Fibroblast of peridontal ligament (primary cell): ENCODE measurements around the gene FAM229A.
"Not testable (repeated sequence)": the region's sequence is repeated elsewhere in the genome, so short reads cannot be mapped to it uniquely, and the experiment has no call there.

Experiments used
- DNase-seq: peaks from one replicate; pipeline ENCODE4 v3.0.0-alpha.2; 2010; ENCODE audit errors: extremely low read depth

Gene FAM229A, protein sequence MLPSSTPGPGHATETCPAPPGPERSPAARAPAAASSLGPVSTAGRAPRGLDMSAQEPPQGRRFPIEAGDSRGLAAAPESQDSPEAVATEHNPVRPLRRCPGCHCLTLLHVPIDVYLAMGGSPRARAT

GRCh38 chr1:32362474-32363313, at the start of gene FAM229A, which contains the start of gene TSSK3:
Gene FAM229A (minus strand): TSS chr1:32362485. CDS start chr1:32362091, 394 bp downstream.
Gene TSSK3 (plus strand): TSS chr1:32362539. CDS start chr1:32362702, 163 bp downstream.
- no peak for DNase-seq

GRCh38 chr1:32411261-32411660, 49.0 kb upstream of the FAM229A start:
- DNase-seq, result no peak

GRCh38 chr1:32406629-32407111, 44.4 kb upstream of the FAM229A start:
- DNase-seq, result no peak

DNA sequence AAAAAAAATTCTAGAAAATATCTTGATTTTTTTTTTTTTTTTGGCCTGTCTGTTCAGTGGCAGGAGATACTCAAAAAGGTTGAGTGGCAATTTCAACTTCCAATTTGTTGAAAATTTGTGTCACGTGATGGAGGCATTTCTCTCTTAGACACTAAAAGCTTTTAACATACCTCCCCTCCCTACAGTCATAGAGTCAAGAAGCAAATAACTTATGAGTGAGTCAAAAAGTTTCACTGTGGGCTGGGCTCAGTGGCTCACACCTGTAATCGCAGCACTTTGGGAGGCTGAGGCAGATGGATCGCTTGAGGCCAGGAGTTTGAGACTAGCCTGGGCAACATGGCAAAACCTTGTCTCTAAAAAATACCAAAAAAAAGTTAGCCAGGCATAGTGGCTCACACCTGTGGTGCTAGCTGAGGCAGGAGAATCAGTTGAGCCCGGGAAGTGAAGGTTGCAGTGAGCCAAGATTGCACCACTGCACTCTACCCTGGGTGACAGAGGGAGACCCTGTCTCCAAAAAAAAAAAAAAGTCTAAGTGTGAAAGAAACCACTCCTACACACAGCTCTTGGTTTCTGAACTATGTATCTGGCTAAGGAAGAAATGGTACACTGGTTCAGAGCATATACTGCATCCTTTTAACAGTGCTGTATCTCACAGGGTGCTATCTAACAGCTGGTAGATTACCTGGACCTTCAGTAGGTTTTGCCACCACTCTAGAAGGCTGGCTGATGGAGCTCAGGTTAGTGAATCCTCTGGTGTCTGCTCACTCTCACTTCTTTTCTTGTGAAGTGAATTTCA, 43.6 kb upstream of the FAM229A start:
- DNase-seq, result no peak

GRCh38 chr1:32404946-32405345, 42.7 kb upstream of the FAM229A start:
- no peak for DNase-seq

DNA sequence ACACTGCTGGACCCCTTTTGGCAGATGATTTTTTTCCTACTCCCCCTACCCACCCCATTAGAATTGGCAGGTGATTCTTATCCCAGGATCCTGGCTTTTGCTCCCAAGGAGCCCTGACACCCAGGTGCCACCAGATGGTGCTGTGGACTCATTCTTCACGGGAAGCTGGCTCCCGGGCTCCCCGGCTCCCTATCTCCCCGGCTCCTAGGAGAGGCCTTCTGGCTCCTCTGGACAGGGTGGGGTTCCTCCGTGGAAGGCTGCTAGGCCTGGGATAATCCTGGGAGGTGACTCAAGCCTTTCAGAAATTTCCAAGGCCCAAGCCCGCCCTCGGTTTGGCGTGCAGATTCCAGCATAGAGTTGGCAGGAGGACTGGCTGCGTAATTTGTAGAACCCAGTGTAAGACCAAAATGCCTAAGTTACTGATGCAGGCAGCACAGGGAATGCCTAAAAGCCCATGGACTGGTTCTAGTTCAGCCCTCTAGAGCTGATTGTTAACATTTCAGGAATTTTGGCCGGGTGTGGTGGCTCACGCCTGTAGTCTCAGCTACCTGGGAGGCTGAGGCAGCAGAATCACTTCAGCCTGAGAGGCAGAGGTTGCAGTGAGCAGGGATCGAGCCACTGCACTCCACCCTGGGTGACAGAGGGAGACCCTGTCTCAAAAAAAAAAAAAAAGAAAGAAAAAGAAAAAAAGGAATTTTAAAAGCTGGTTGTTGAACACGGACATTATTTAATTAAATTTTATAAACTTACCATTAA, 38.8 kb upstream of the FAM229A start:
- peak; percentile 96 for DNase-seq

- no peak for DNase-seq
Measured at GRCh38 chr1:32399843-32400242, 37.6 kb upstream of the FAM229A start.

DNA sequence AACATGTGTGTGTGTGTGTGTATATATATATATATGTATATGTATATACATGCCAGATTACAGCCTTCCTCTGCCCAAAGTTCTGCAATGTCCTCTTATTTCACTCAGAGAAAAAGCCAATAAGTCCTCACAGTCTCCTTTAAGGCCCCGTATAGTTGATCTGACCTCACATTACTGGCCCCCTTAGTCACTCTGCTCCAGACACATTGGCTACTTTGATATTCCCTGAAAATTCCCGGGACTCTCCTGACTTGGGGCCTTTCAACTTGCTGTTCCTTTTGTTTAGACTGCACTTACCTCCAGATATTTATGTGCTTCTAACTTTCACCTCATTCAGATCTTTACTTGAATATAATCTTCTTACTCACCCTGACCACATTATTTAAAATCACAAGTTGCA, 36.1 kb upstream of the FAM229A start:
- peak; percentile 8 for DNase-seq

DNA sequence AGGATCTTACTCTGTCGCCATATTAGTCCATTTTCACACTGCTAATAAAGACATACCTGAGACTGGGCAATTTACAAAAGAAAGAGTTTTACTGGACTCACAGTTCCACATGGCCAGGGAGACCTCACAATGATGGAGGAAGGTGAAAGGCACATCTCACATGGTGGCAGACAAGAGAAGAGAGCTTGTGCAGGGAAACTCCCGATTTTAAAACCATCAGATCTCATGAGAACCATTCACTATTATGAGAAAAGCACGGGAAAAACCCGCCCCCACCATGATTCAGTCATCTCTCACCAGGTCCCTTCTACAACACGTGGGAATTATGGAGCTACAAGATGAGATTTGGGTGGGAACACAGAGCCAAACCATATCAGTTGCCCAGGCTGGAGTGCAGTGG, 34.2 kb upstream of the FAM229A start:
- DNase-seq, result not testable (repeated sequence)

GRCh38 chr1:32394890-32395432, 32.7 kb upstream of the FAM229A start:
- DNase-seq, result peak; percentile 38

DNA sequence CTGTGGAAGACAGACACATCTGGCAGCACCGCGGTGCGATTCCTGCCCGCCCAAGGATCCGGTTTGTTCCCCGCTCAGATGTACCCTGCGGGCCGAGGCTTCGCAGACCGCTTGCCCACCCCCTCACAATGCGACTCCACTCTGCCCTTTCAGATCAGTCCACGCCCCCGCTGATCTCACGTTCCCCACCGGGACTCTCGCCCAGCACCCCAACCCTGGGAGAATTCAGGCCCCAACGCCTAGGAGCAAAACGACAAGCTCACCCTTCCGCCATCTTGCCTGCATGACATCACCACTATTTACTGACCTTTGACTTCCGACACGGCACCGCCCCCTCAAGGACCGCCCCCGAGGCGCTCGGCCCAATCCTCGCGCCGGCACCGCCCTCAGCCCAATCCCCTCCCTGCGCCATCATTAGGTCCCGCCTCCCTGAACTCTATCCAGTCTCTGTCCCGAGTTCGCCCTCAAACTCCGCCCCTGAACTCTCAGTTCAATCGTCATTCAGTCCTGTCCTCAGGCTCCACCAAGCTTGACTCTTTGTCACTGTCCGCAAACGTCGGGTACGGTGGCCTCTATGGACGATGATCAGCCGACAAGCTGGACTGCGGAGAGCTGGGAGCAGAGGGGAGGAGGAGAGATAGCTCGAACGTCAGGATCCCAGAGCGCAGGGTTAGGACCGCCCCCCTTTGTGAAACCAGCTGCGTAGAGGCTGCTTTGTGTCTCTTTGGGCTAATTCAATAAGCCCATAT, 32.0 kb upstream of the FAM229A start, which contains the start of gene BSDC1:
BSDC1 (minus strand) TSS at position 301 of the 749 bp plus-strand sequence; CDS start at position 274, 27 bp downstream.
- peak; percentile 98 for DNase-seq

DNA sequence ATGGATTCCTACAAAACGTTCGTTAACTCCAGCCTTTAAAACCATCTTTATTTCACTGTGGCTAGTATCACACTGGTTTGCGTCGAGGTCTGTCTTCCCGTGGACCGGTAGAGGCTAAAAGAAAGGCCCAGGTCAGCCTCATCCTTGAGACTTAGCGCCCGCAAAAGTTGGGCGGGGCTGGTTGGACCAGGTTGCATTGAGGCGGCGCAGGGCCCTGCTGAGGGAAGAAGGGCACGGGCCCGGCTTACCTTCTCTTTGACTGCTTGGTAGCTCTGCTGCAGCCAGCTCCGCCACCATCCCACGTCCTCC, 31.5 kb upstream of the FAM229A start:
- no peak for DNase-seq

DNA sequence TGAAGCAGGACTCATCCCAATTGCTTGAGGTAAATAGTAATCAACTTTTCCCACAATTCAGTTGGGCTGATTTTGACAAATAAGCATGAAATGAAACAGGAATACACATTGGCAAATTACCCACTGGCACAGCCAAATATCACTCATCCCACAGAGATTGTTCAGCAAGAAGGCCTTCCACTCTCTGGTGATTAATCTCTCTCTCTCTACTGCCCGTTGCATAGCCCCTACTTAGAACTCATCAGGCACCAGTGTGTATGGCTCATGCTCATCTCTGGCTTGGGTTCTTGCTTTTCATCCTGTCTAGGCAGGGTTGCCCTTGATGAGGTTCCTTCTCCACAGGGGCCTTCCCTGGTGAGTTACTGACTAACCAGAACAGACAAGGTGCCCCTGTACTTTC, 30.9 kb upstream of the FAM229A start:
- peak; percentile 19 for DNase-seq

- no peak for DNase-seq
Measured at GRCh38 chr1:32392325-32392724, 30.0 kb upstream of the FAM229A start.

GRCh38 chr1:32390904-32391870, 28.9 kb upstream of the FAM229A start:
- no peak for DNase-seq

GRCh38 chr1:32388641-32389040, 26.4 kb upstream of the FAM229A start:
- DNase-seq, result no peak

- no peak for DNase-seq
Measured at GRCh38 chr1:32386676-32387392, 24.5 kb upstream of the FAM229A start.

- DNase-seq, result no peak
Measured at GRCh38 chr1:32380057-32380456, 17.8 kb upstream of the FAM229A start.
